HG03378 (cell line): ENCODE results near the gene ELP5.

Experiments used
- ATAC-seq: cut with Tn5 transposase; IDR thresholded peaks from one replicate; pipeline ENCODE4 v1.9.1; 2021; ENCODE audit warnings: mild to moderate bottlenecking, moderate library complexity; ENCODE audit not compliant: unreplicated experiment

ELP5 gene

GRCh38 chr17:7282752-7283321 is 30.8 kb downstream of the ELP5 start:
- no peak for ATAC-seq

- ATAC-seq, result no peak
These were observed 31.6 kb downstream of the ELP5 start for GRCh38 chr17:7283471-7284216.

- ATAC-seq, result no peak
These were observed 32.9 kb downstream of the ELP5 start for GRCh38 chr17:7284911-7285310.

- ATAC-seq, result no peak
These were observed 33.7 kb downstream of the ELP5 start for GRCh38 chr17:7285679-7286078.

GRCh38 chr17:7289256-7290032 is 37.4 kb downstream of the ELP5 start:
- no peak for ATAC-seq

GRCh38 chr17:7290166-7290565 is 38.2 kb downstream of the ELP5 start:
- no peak for ATAC-seq

- ATAC-seq, result no peak
These were observed 38.7 kb downstream of the ELP5 start for GRCh38 chr17:7290685-7291084.

- no peak for ATAC-seq
These were observed 40.2 kb downstream of the ELP5 start for GRCh38 chr17:7292194-7292593.

GRCh38 chr17:7292729-7293128 is 40.7 kb downstream of the ELP5 start:
- ATAC-seq, result no peak

- no peak for ATAC-seq
These were observed 41.1 kb downstream of the ELP5 start for GRCh38 chr17:7293159-7293558.

- no peak for ATAC-seq
These were observed 42.0 kb downstream of the ELP5 start for GRCh38 chr17:7293816-7294613.

GRCh38 chr17:7294614-7295153 is 42.7 kb downstream of the ELP5 start, which contains the start of gene YBX2:
Gene YBX2, minus strand, starts transcription at chr17:7294639. Its CDS starts 139 bp downstream, at chr17:7294500.
- ATAC-seq, result no peak

GRCh38 chr17:7295230-7296180 is 43.5 kb downstream of the ELP5 start:
- no peak for ATAC-seq

- ATAC-seq, result no peak
These were observed 44.3 kb downstream of the ELP5 start for GRCh38 chr17:7296189-7296861.

GRCh38 chr17:7304179-7304578 is 52.2 kb downstream of the ELP5 start:
- ATAC-seq, result no peak

- ATAC-seq, result peak; percentile 67
These were observed 55.1 kb downstream of the ELP5 start, which contains the start of gene EIF5A for GRCh38 chr17:7306911-7307685. Gene EIF5A, plus strand, starts transcription at chr17:7307628. Its CDS starts 2,008 bp downstream, at chr17:7309636.

GRCh38 chr17:7307686-7308624 is 55.9 kb downstream of the ELP5 start:
- no peak for ATAC-seq
